SK-N-MC (cell line): ENCODE results near the gene DOCK9.

Experiments
- EZH2 ChIP-seq: fragments of 200-600 bp; sonication (generic); IDR thresholded peaks from one replicate; pipeline ENCODE4 v1.6.1; 2017; ENCODE audit warnings: antibody characterized with exemption
- POLR2AphosphoS5 ChIP-seq: IDR thresholded peaks from 2 replicates; pipeline ENCODE4 v1.6.1; 2012; ENCODE audit warnings: mild to moderate bottlenecking, low read depth, low read length, borderline replicate concordance

DNA sequence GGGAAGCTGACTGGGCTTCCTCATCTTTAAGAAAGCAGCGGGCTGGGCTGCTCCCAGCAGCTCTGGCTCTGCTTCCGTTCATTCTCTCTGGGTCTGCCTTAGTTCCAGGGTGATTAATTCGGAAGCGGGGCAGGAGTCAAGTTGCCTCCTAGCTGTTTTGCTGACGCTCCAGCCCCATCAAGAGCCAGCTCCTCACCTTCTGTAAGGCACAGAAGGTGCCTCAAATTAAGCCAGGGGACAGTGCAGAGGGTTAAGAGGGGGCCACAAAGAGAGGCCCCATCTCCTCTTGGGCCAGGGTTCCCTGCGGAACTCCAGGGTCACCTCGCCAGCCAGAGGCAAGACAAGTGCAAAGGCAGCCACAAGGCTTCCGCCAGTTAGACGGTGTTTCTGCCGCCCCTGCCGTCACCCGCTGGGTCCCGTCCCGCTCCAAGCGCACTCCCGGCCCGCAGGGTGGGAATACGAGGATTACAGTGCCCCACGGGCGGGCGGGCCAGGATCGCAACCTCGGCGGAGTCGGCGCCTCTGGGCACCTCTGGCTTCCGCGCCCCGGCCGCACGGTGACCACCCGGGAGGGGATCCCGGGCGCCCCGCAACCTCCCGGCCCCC, 225.9 kb downstream of the DOCK9 start:
- TF ChIP-seq POLR2AphosphoS5 (no peak), EZH2 (no peak)
